WERI-Rb-1 (cell line): ENCODE data around the gene RNMT.

Source experiments
- DNase-seq: peaks from one replicate; pipeline ENCODE4 v3.0.0-alpha.2; 2020
- H3K27ac ChIP-seq: fragments of 250-450 bp; sonication (Bioruptor Pico); 2 replicates; pipeline ENCODE4 v1.5.1; 2020; ENCODE audit warnings: mild to moderate bottlenecking, moderate library complexity
- H3K27me3 ChIP-seq: fragments of 250-450 bp; sonication (Bioruptor Pico); 2 replicates; pipeline ENCODE4 v1.5.1; 2021; ENCODE audit warnings: mild to moderate bottlenecking, low read depth, moderate library complexity; ENCODE audit not compliant: insufficient read depth, severe bottlenecking
- H3K36me3 ChIP-seq: fragments of 250-450 bp; sonication (Bioruptor Pico); 2 replicates; pipeline ENCODE4 v1.5.1; 2020; ENCODE audit warnings: mild to moderate bottlenecking, moderate library complexity
- H3K4me3 ChIP-seq: 2 replicates; pipeline ENCODE4 v1.5.1; 2011; ENCODE audit warnings: low read depth, mild to moderate bottlenecking, control low read depth, low read length
- H3K9me3 ChIP-seq: fragments of 250-450 bp; sonication (Bioruptor Pico); 2 replicates; pipeline ENCODE4 v1.5.1; 2021; ENCODE audit warnings: mild to moderate bottlenecking, moderate library complexity; ENCODE audit not compliant: severe bottlenecking
- CTCF ChIP-seq: IDR thresholded peaks from 2 replicates; pipeline ENCODE4 v1.5.1; 2011; ENCODE audit warnings: low read depth, mild to moderate bottlenecking, control low read depth, inconsistent platforms, low read length

The RNMT gene

DNA sequence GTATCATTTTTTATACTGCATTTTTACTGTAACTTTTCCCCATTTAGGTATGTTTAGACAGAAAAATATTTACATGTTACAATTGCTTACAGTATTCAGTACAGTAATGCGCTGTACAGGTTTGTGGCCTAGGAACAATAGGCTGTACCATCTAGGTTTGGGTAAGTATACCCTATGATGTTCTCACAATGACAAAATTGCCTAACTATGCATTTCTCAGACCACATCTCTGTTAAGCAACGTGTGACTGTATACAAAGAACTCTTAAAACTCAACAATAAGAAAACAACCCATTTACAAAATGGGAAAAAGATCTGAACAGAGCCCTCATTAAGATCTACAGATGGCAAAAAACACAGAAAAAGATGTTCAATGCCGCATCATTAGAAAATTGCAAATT lies 29.5 kb upstream of the RNMT start:
- no peaks in the 10 kb centered on the region for H3K27me3 ChIP-seq
- H3K9me3 ChIP-seq, result no peaks in the 10 kb centered on the region
- no peak for TF ChIP-seq CTCF
- no peak for DNase-seq
- H3K4me3 ChIP-seq, result no peak overlapping the region
- H3K36me3 ChIP-seq, result no peaks in the 10 kb centered on the region
- no peak overlapping the region for H3K27ac ChIP-seq

- DNase-seq, result no peak
- H3K36me3 ChIP-seq, result no peaks in the 10 kb centered on the region
- peaks cover 11% of the 10 kb centered on the region for H3K9me3 ChIP-seq
- H3K4me3 ChIP-seq, result no peak overlapping the region
- H3K27ac ChIP-seq, result no peak overlapping the region
- TF ChIP-seq CTCF, result no peak
- no peaks in the 10 kb centered on the region for H3K27me3 ChIP-seq
Observed at GRCh38 chr18:13700153-13700552, 26.3 kb upstream of the RNMT start.

DNA sequence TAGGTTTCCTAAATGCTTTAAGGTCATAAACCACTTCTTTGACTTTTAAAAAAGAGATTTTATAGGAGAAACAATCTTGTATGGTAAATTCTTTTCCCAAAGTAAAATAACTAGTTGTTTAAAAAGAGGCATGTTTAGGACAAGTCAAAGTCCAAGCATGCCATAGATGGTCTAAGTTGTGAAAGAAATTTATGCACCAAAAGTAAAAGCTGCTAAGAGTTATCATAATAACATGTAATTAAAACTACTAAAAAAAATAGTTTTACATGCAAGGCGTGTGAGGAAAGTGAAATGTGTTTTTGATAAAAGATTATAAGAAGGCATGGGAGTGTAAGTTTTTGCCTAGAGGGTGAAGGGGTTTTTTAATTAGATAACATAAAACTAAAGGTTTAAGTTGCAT lies 22.6 kb upstream of the RNMT start:
- DNase-seq, result no peak
- H3K27me3 ChIP-seq, result no peaks in the 10 kb centered on the region
- H3K9me3 ChIP-seq, result peaks cover 14% of the 10 kb centered on the region
- TF ChIP-seq CTCF, result no peak
- no peak overlapping the region for H3K27ac ChIP-seq
- H3K36me3 ChIP-seq, result no peaks in the 10 kb centered on the region; the same call in 1 of the 2 replicates
- H3K4me3 ChIP-seq, result no peak overlapping the region

DNA sequence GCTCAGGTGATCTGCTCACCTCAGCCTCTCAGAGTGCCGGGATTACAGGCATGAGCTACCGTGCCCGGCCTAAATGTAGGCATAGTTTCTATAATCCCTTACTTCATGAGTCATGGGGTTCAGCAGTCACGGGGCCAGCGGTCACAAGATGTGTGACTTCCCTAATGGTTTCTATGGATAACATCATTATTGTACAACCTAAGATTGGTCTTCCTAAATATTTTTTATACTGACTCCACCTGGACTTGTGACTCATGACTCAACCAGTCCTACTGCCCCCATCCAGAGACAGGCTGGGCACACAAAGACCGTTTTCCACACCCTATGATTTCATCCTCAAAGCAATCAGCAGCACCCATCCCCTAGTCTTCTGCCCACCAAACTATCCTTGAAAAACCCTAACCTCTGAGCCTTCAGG lies 16.1 kb upstream of the RNMT start:
- Histone ChIP-seq H3K27ac (no peak overlapping the region), H3K9me3 (no peaks in the 10 kb centered on the region), H3K27me3 (no peaks in the 10 kb centered on the region), H3K4me3 (no peak overlapping the region), H3K36me3 (no peaks in the 10 kb centered on the region; the same call in 1 of the 2 replicates)
- no peak for DNase-seq
- no peak for TF ChIP-seq CTCF

DNA sequence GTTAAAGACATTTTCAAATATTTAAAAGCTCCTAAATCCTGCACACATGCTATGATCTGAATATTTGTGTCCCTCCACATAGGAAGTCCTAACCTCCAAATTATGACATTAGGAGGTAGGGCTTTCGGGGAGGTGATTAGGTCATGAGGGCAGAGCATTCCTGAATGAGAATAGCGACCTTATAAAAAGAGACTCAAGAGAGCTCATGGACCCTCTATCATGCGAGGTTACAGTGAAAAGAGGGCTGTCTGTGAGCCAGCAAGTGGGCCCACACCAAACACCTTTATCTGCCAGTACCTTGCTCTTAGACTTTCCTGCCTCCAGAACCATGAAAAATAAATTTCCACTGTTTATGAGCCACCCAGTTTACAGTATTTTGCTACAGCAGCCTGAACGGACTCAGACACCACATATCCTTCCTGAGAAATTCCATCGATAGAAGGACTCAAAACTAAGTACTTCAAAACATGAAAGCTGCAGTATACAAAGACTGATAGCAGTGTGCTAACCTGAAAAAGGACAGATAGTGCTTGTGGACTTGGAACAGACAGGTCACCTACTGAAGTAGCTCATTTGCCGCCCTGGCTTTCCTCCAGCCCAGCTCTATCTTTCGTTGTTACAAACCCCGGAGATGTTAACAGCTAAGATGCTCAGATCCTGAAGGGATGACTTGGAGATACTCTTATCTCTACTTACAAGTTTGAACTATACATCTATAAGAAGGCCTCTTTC lies 13.9 kb upstream of the RNMT start:
- Histone ChIP-seq H3K9me3 (no peaks in the 10 kb centered on the region), H3K27ac (no peak overlapping the region), H3K4me3 (no peak overlapping the region), H3K36me3 (no peaks in the 10 kb centered on the region; the same call in 1 of the 2 replicates), H3K27me3 (no peaks in the 10 kb centered on the region)
- DNase-seq, result no peak
- no peak for TF ChIP-seq CTCF
